Gastrocnemius medialis (tissue), 4 donors: Measurements from ENCODE around the gene UXT. TPM values are rescaled to one million over a fixed set of nuclear protein-coding genes. Genes with fewer than 3 reads are reported as not detected.

Source experiments
- ATAC-seq, 2 donors: fragments of 150-250 bp; one replicate each; pipeline ENCODE4 v1.9.1; 2016
- DNase-seq, 2 donors: peaks; one replicate each; pipeline ENCODE4 v3.0.0-alpha.2; 2019
- H3K27ac ChIP-seq, 4 donors: fragments of 200-600 bp; sonication (generic); 1 replicate in 1 of 4; 2 replicates in 3 of 4; pipeline ENCODE4 v1.5.1; 2016 to 2018; ENCODE audit warnings: mild to moderate bottlenecking in 2 of 4, moderate library complexity in 1 of 4
- H3K27me3 ChIP-seq, 3 donors: fragments of 200-600 bp; sonication (generic) in 2 of 3; 1 replicate in 1 of 3; 2 replicates in 2 of 3; pipeline versions ENCODE4 v1.5.1 to v1.6.0; 2016 to 2019; ENCODE audit warnings: mild to moderate bottlenecking in 1 of 3, moderate library complexity in 1 of 3
- H3K36me3 ChIP-seq, 2 donors: fragments of 200-600 bp; sonication (generic) in 1 of 2; one replicate each; pipeline ENCODE4 v1.5.1; 2017 to 2018
- H3K4me1 ChIP-seq, 2 donors: fragments of 200-600 bp; sonication (generic) in 1 of 2; one replicate each; pipeline ENCODE4 v1.5.1; 2016 to 2017; ENCODE audit warnings: mild to moderate bottlenecking in 2 of 2
- H3K4me3 ChIP-seq, 4 donors: fragments of 200-600 bp; sonication (generic) in 3 of 4; 1 replicate in 1 of 4; 2 replicates in 3 of 4; pipeline ENCODE4 v1.5.1; 2016 to 2019; ENCODE audit warnings: mild to moderate bottlenecking in 2 of 4
- H3K9me3 ChIP-seq, 3 donors: fragments of 200-600 bp; sonication (generic) in 2 of 3; 1 replicate in 1 of 3; 2 replicates in 2 of 3; pipeline ENCODE4 v1.5.1; 2016 to 2019
- POLR2A ChIP-seq, 2 donors: fragments of 450-650 bp; IDR thresholded peaks; one replicate each; pipeline ENCODE4 v1.6.1; 2017; ENCODE audit warnings: antibody characterized with exemption in 2 of 2, mild to moderate bottlenecking in 2 of 2, moderate library complexity in 2 of 2
- in situ Hi-C, 4 donors: fragments of 200-750 bp; cut with MboI; loops; one replicate each; pipeline versions ENCODE4 v1.15.0 to v1.8.0; 2017; ENCODE audit warnings: low sequenced_read_pairs in 4 of 4
- intact Hi-C: fragments of 100-400 bp; cut with DNase I; formaldehyde crosslinking; loops from one replicate; pipeline ENCODE4 v1.15.1; 2023; ENCODE audit warnings: low total_unique reads
- total RNA-seq, 4 donors: library from RNA; depleted of rRNA; stranded (reverse); fragments of >200 nt; gene quantifications; one replicate each; pipeline versions ENCODE4 v1.1.0 to v1.2.3, GENCODE V29; 2016
- TF ChIP-seq, protein P1 (sequence below), 5 experiments: fragments of 450-650 bp in 3 of 5; fragments of 200-600 bp in 2 of 5; sonication (generic) in 2 of 5; IDR thresholded peaks in 4 of 5; conservative IDR thresholded peaks in 1 of 5; 1 replicate in 4 of 5; 2 replicates in 1 of 5; pipeline ENCODE4 v1.5.1; 2016 to 2019; ENCODE audit warnings: antibody characterized with exemption in 5 of 5, mild to moderate bottlenecking in 3 of 5, moderate library complexity in 3 of 5

The UXT gene
- total RNA-seq, 4 donors from 2014 or later = 92.3 to 153 (median 109) TPM

DNA sequence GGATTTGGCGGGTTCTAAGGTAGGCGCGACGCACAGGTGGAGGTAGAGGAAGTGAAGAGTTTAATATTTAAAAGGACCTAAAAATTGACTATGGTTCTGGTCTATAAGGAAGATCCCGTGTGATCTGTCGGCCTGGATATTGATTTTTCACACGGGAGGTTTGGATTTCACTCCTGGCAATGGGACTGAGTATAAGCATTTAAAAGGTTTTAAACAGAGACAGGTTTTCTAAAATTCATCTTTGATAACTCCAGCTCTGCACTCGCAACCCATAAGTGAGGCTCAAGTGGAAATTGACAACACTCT, 394 bp upstream of the UXT start:
- DNase-seq = no peak
- H3K4me3 ChIP-seq = peak overlapping the region; percentile 57 to 81 (median 70)
- H3K27ac ChIP-seq = peak overlapping the region; percentile 88 to 96 (median 92)
- H3K9me3 ChIP-seq = no peaks in the 10 kb centered on the region
- intact Hi-C loops (loop anchor here (2.0 to 10.0 kb wide), 6 partner anchors 99 to 427 kb away; partner anchors contain the start of genes ARAF, USP11, ZNF41 and ZNF81), in situ Hi-C loops (loop anchor here in 2 of 4 donors (10.0 to 25.0 kb wide), 2 partner anchors 95 to 178 kb away; partner anchors contain the start of genes ARAF (in 1 of the 2) and ZNF81 (in 1 of the 2))
- no peaks in the 10 kb centered on the region for H3K4me1 ChIP-seq
- TF ChIP-seq, protein P1, sequence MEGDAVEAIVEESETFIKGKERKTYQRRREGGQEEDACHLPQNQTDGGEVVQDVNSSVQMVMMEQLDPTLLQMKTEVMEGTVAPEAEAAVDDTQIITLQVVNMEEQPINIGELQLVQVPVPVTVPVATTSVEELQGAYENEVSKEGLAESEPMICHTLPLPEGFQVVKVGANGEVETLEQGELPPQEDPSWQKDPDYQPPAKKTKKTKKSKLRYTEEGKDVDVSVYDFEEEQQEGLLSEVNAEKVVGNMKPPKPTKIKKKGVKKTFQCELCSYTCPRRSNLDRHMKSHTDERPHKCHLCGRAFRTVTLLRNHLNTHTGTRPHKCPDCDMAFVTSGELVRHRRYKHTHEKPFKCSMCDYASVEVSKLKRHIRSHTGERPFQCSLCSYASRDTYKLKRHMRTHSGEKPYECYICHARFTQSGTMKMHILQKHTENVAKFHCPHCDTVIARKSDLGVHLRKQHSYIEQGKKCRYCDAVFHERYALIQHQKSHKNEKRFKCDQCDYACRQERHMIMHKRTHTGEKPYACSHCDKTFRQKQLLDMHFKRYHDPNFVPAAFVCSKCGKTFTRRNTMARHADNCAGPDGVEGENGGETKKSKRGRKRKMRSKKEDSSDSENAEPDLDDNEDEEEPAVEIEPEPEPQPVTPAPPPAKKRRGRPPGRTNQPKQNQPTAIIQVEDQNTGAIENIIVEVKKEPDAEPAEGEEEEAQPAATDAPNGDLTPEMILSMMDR (IDR thresholded peaks at IDR 0.05 in 4 of 5, conservative IDR thresholded peaks at IDR 0.05 in 1 of 5) = no peak
- no peak for TF ChIP-seq POLR2A (IDR thresholded peaks at IDR 0.05)
- H3K36me3 ChIP-seq = peaks cover 0 to 13% of the 10 kb centered on the region in 2 donors
- no peaks in the 10 kb centered on the region for H3K27me3 ChIP-seq
- ATAC-seq = no peak

DNA sequence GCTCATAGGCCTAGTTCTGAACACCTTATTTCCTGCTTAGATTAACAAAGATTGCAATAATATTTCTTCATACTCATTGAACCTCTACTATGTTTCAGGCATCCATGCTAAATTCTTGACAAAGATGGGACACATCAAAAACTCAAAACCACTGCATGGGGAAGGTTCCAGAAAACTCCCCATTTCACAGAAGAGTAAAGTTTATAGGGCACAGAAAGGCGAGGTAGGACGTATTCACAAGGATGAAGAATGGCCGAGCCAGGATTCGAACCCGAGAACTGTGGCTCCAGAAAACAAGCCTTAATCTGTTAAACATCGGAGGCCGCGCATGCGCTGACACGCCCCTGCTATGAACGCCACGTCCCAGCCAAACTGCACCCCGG, 688 bp downstream of the UXT start:
- Histone ChIP-seq H3K36me3 (peaks cover 0 to 22% of the 10 kb centered on the region in 2 donors), H3K4me3 (peak overlapping the region; percentile 57 to 81 (median 70)), H3K4me1 (no peaks in the 10 kb centered on the region), H3K27me3 (no peaks in the 10 kb centered on the region), H3K27ac (peak overlapping the region; percentile 88 to 96 (median 92)), H3K9me3 (no peaks in the 10 kb centered on the region)
- intact Hi-C loops (loop anchor here (1.0 to 10.0 kb wide), 7 partner anchors 8 to 425 kb away; partner anchors contain the start of genes ARAF, ELK1, USP11 and ZNF41), in situ Hi-C loops (loop anchor here in 2 of 4 donors (10.0 to 25.0 kb wide), 2 partner anchors 93 to 179 kb away; partner anchors contain the start of genes ARAF (in 1 of the 2) and ZNF81 (in 1 of the 2))
- ATAC-seq (no peak), DNase-seq (no peak)
- TF ChIP-seq, protein P1 (IDR thresholded peaks at IDR 0.05 in 4 of 5, conservative IDR thresholded peaks at IDR 0.05 in 1 of 5) = no peak
- no peak for TF ChIP-seq POLR2A (IDR thresholded peaks at IDR 0.05)

DNA sequence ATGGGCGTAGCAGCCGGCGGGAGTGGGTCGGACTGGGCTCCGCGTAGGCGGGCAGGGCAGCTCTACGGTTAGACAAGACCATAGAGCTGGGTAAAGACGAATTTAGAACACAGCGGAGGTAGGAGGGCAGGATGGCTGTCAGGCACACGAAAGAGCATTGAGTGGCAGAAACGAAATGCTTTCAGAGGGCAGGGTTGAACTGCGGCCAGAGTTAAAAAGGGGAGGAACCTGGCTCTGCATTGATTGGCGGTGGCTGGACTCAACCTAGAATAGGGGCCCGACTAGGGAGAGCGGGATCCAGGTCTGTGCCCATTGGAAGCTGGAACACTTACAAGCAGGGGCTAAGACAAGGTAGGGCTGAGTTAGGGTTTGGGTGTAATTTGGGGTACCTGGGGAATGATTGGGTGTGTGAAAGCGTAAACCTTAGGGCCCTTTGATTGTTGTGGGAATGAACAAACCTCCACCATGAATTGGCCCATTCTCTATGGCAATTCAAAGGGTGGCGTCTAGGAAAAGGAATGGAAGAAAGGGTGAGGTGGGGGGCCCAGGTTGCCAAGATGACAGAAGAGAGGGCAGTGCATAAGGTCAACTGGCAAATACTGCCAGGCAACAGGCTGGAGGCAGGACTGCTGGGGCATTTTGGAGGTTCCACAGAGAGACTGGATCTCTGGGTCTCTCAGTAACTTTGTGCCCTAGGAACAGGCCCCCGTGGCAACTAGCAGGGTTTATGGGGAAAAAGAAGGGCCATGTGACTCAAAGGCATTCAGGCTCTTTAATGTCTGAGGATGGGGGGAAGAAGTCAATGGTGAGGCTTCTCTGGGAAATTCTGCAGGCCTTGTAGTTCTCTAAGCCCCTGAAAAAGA, 7.7 kb downstream of the UXT start:
- DNase-seq = no peak
- Histone ChIP-seq H3K4me1 (peaks cover 5 to 8% of the 10 kb centered on the region in 2 donors), H3K27ac (peak overlapping the region; percentile 85 to 94 (median 92)), H3K27me3 (no peaks in the 10 kb centered on the region), H3K36me3 (peaks cover 0 to 11% of the 10 kb centered on the region in 2 donors), H3K9me3 (no peaks in the 10 kb centered on the region), H3K4me3 (peak overlapping the region; percentile 49 to 69 (median 52))
- peak; percentile 18 to 40 for ATAC-seq
- TF ChIP-seq, protein P1 (IDR thresholded peaks at IDR 0.05 in 4 of 5, conservative IDR thresholded peaks at IDR 0.05 in 1 of 5) = no peak
- no peak for TF ChIP-seq POLR2A (IDR thresholded peaks at IDR 0.05)
- intact Hi-C loops = loop anchor here (2.0 to 10.0 kb wide), 4 partner anchors 90 to 460 kb away; partner anchors contain the start of genes ARAF and ZNF81
- in situ Hi-C loops = loop anchor here in 2 of 4 donors (10.0 to 25.0 kb wide), 2 partner anchors 86 to 186 kb away; partner anchors contain the start of genes ARAF (in 1 of the 2) and ZNF81 (in 1 of the 2)

DNA sequence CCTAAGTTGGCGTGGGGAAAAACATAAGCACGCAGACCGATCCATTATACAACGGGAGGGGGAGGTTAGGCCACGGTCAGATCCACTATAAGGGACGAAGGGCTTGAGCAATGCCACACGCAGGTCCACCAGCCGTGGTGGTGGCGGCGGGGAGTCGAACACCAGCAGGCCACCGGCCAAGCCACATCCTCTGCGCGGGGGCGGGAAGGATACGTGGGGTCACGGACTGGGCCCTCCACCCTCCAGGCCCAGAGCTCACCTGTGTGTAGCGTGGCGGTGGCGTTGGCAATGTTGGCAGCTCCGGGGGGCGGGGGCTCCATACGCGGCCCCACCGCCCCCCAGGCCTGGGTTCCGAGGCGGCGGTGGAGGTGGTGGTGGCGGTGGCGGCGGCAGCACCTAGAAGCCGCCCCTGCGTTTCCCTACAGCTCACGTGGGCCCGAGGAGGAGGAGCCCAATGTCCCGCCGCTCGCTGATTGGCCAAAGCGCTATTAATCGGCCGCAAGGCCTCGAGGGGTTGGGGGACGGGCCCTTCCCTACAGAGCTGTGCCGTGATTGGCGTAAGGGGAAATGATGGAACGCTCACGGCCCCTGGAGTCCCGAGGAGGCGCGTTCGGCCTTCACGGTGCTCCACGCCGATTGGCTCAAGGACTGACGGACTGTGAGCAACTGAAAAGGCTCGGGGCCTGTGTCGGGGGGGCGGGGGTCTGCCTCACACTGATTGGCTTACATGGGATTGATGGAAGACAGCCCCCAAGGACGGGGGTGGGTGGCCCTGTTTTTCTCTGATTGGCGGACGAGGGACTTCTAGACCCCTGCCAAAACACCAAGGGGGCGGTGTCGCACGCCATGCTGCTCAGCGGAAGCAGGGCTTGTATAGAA, 8.6 kb downstream of the UXT start, which contains the start of gene ELK1:
ELK1 (minus strand) TSS at position 400 of the 879 bp plus-strand sequence. CDS start 9,122 bp downstream, outside the sequence.
- H3K27ac ChIP-seq = peak within 1 kb of the TSS; percentile 85 to 94 (median 92)
- in situ Hi-C loops = loop anchor here in 2 of 4 donors (10.0 to 25.0 kb wide), 2 partner anchors 86 to 187 kb away; partner anchors contain the start of genes ARAF (in 1 of the 2) and ZNF81 (in 1 of the 2)
- H3K4me3 ChIP-seq = peak within 1 kb of the TSS; percentile 66 to 79 (median 70)
- H3K27me3 ChIP-seq = no peaks in the 10 kb centered on the region
- peak; percentile 72 to 73 for TF ChIP-seq POLR2A (IDR thresholded peaks at IDR 0.05)
- TF ChIP-seq, protein P1 (IDR thresholded peaks at IDR 0.05 in 4 of 5, conservative IDR thresholded peaks at IDR 0.05 in 1 of 5) = no peak
- H3K9me3 ChIP-seq = no peaks in the 10 kb centered on the region
- intact Hi-C loops = loop anchor here (1.0 to 10.0 kb wide), 5 partner anchors 8 to 460 kb away; partner anchors contain the start of genes ARAF and ZNF81
- peaks cover 5 to 8% of the 10 kb centered on the region in 2 donors for H3K4me1 ChIP-seq
- DNase-seq (peak; percentile 95 to 97), ATAC-seq (peak; percentile 92 to 95)
- H3K36me3 ChIP-seq = peaks cover 0 to 11% of the 10 kb centered on the region in 2 donors
